ENCODE results near the gene FGFRL1.
"Not testable (repeated sequence)": the region's sequence is repeated elsewhere in the genome, so short reads cannot be mapped to it uniquely, and the experiment has no call there.

FGFRL1 gene

DNA sequence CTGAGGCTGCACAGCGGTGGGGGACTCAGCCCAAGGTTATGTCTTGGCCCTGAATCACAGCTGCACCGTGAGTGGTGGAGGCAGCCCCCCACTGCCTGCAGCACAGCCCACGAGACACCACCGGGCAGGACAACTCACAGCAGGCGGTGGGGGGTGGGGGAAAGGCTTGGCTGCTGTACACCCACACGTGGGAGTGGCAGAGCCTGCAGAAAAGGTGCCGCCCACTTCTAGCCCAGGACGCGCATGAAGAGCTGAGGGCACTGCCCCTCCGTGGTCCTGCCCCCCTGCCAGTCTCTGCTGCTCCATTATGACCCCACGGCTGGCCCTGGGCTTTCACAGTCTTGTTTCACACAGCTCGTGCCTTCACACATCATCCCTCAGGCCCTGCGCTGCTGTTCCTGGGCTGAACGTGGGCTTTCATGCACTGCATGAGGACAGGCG is 40.8 kb downstream of the FGFRL1 start:
- Histone ChIP-seq H3K9me2 (replicated peaks; ENCODE audit: control insufficient read depth, low read length) (no peaks in the 10 kb centered on the region), H3K27ac (ENCODE audit: low read depth, low read length) (no peak overlapping the region), H3K27me3 (ENCODE audit: control insufficient read depth, low read length) (peaks cover 4% of the 10 kb centered on the region; the same call in 1 of the 2 replicates), H3K36me3 (ENCODE audit: control insufficient read depth, low read length) (no peaks in the 10 kb centered on the region), H3K9me3 (ENCODE audit: control insufficient read depth, insufficient read depth, low read length) (no peaks in the 10 kb centered on the region), H4K20me1 (ENCODE audit: control insufficient read depth, insufficient read depth, low read depth, low read length) (no peaks in the 10 kb centered on the region), H3K79me2 (ENCODE audit: control insufficient read depth, low read length) (no peaks in the 10 kb centered on the region), H3K4me1 (ENCODE audit: control insufficient read depth, low read length) (peaks cover 16% of the 10 kb centered on the region), H3K4me3 (ENCODE audit: low read length) (no peak overlapping the region), H3F3A (ENCODE audit: control insufficient read depth, insufficient read depth) (no peaks in the 10 kb centered on the region), H3K4me2 (ENCODE audit: low read length) (no peak overlapping the region)
- TF ChIP-seq EZH2phosphoT487 (IDR thresholded peaks at IDR 0.05; ENCODE audit: borderline replicate concordance, low read length): no peak
- TF ChIP-seq, protein P1, sequence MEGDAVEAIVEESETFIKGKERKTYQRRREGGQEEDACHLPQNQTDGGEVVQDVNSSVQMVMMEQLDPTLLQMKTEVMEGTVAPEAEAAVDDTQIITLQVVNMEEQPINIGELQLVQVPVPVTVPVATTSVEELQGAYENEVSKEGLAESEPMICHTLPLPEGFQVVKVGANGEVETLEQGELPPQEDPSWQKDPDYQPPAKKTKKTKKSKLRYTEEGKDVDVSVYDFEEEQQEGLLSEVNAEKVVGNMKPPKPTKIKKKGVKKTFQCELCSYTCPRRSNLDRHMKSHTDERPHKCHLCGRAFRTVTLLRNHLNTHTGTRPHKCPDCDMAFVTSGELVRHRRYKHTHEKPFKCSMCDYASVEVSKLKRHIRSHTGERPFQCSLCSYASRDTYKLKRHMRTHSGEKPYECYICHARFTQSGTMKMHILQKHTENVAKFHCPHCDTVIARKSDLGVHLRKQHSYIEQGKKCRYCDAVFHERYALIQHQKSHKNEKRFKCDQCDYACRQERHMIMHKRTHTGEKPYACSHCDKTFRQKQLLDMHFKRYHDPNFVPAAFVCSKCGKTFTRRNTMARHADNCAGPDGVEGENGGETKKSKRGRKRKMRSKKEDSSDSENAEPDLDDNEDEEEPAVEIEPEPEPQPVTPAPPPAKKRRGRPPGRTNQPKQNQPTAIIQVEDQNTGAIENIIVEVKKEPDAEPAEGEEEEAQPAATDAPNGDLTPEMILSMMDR (IDR thresholded peaks at IDR 0.05; ENCODE audit: low read depth, low read length, poor library complexity, severe bottlenecking): no peak

DNA sequence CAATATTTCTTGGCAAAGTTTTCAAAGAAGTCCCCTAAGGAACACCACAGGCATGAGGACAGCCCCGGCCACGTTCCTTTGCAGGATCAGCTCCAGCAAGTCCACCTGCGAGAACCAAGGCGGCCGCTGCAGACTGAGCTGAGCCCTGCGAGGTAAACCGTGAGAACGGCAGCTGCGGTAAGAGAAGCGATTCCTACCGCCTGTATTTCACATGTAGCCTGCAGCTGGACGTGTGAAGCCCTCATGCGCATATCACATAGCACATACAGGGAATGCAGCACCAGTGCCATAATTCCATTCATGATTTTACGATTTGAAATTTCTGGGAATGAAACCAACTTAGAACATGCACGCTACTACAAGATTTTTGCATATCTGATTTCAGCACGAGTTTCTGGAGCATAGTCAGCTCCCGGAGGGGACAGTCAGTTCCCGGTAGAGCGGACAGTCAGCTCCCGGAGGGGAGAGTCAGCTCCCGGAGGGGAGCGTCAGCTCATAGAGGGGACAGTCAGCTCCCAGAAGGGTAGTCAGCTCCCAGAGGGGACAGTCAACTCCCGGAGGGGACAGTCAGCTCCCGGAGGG is 41.7 kb downstream of the FGFRL1 start:
- H3K27ac ChIP-seq (ENCODE audit: low read depth, low read length): no peak overlapping the region
- H3K36me3 ChIP-seq (ENCODE audit: control insufficient read depth, low read length): no peaks in the 10 kb centered on the region
- no peaks in the 10 kb centered on the region for H3F3A ChIP-seq (ENCODE audit: control insufficient read depth, insufficient read depth)
- no peak overlapping the region for H3K4me3 ChIP-seq (ENCODE audit: low read length)
- H3K4me2 ChIP-seq (ENCODE audit: low read length): no peak overlapping the region
- no peaks in the 10 kb centered on the region for H4K20me1 ChIP-seq (ENCODE audit: control insufficient read depth, insufficient read depth, low read depth, low read length)
- no peaks in the 10 kb centered on the region for H3K79me2 ChIP-seq (ENCODE audit: control insufficient read depth, low read length)
- H3K9me2 ChIP-seq (replicated peaks; ENCODE audit: control insufficient read depth, low read length): no peaks in the 10 kb centered on the region
- peaks cover 16% of the 10 kb centered on the region for H3K4me1 ChIP-seq (ENCODE audit: control insufficient read depth, low read length)
- TF ChIP-seq, protein P1 (IDR thresholded peaks at IDR 0.05; ENCODE audit: low read depth, low read length, poor library complexity, severe bottlenecking): no peak
- TF ChIP-seq EZH2phosphoT487 (IDR thresholded peaks at IDR 0.05; ENCODE audit: borderline replicate concordance, low read length): no peak
- H3K27me3 ChIP-seq (ENCODE audit: control insufficient read depth, low read length): peaks cover 4% of the 10 kb centered on the region; the same call in 1 of the 2 replicates
- no peaks in the 10 kb centered on the region for H3K9me3 ChIP-seq (ENCODE audit: control insufficient read depth, insufficient read depth, low read length)

DNA sequence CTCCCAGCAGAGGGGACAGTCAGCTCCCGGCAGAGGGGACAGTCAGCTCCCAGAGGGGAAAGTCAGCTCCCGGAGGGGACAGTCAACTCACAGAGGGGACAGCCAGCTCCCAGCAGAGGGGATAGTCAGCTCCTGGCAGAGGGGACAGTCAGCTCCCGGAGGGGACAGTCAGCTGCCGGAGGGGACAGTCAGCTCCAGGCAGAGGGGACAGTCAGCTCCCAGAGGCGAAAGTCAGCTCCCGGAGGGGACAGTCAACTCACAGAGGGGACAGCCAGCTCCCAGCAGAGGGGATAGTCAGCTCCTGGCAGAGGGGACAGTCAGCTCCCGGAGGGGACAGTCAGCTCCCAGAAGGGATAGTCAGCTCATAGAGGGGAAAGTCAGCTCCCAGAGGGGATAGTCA is 42.5 kb downstream of the FGFRL1 start:
- not testable (repeated sequence) for H3K4me3 ChIP-seq (ENCODE audit: low read length); H3F3A ChIP-seq (ENCODE audit: control insufficient read depth, insufficient read depth); H3K36me3 ChIP-seq (ENCODE audit: control insufficient read depth, low read length); H4K20me1 ChIP-seq (ENCODE audit: control insufficient read depth, insufficient read depth, low read depth, low read length); H3K79me2 ChIP-seq (ENCODE audit: control insufficient read depth, low read length); H3K9me2 ChIP-seq (replicated peaks; ENCODE audit: control insufficient read depth, low read length); H3K27me3 ChIP-seq (ENCODE audit: control insufficient read depth, low read length); H3K27ac ChIP-seq (ENCODE audit: low read depth, low read length); H3K9me3 ChIP-seq (ENCODE audit: control insufficient read depth, insufficient read depth, low read length); H3K4me2 ChIP-seq (ENCODE audit: low read length)
- H3K4me1 ChIP-seq (ENCODE audit: control insufficient read depth, low read length): peaks cover 16% of the 10 kb centered on the region

DNA sequence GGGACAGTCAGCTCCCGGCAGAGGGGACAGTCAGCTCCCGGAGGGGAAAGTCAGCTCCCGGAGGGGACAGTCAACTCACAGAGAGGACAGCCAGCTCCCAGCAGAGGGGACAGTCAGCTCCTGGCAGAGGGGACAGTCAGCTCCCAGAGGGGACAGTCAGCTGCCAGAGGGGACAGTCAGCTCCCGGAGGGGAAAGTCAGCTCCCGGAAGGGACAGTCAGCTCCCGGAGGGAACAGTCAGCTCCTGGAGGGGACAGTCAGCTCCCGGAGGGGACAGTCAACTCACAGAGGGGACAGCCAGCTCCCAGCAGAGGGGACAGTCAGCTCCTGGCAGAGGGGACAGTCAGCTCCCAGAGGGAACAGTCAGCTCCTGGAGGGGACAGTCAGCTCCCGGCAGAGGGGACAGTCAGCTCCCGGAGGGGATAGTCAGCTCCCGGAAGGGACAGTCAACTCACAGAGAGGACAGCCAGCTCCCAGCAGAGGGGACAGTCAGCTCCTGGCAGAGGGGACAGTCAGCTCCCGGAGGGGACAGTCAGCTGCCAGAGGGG is 43.3 kb downstream of the FGFRL1 start:
- not testable (repeated sequence) for H3K36me3 ChIP-seq (ENCODE audit: control insufficient read depth, low read length); H3K27ac ChIP-seq (ENCODE audit: low read depth, low read length); H3K27me3 ChIP-seq (ENCODE audit: control insufficient read depth, low read length); H3K9me2 ChIP-seq (replicated peaks; ENCODE audit: control insufficient read depth, low read length); H4K20me1 ChIP-seq (ENCODE audit: control insufficient read depth, insufficient read depth, low read depth, low read length); H3K9me3 ChIP-seq (ENCODE audit: control insufficient read depth, insufficient read depth, low read length); H3F3A ChIP-seq (ENCODE audit: control insufficient read depth, insufficient read depth); H3K79me2 ChIP-seq (ENCODE audit: control insufficient read depth, low read length); H3K4me3 ChIP-seq (ENCODE audit: low read length); H3K4me2 ChIP-seq (ENCODE audit: low read length)
- H3K4me1 ChIP-seq (ENCODE audit: control insufficient read depth, low read length): peaks cover 16% of the 10 kb centered on the region

DNA sequence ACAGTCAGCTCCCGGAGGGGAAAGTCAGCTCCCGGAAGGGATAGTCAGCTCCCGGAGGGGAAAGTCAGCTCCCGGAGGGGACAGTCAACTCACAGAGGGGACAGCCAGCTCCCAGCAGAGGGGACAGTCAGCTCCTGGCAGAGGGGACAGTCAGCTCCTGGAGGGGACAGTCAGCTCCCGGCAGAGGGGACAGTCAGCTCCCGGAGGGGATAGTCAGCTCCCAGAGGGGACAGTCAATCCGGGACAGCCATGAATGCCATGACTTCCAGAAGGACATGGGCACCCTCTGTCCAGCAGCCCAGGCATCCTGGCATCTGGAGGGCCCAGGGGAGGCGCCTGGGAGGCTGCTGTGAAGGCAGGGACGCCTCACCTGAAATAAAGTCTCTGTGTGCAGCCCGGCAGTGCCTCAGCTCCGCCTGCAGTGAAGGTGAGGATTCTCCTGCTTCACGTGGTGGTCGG is 43.8 kb downstream of the FGFRL1 start:
- H3K27ac ChIP-seq (ENCODE audit: low read depth, low read length); H3K27me3 ChIP-seq (ENCODE audit: control insufficient read depth, low read length); H4K20me1 ChIP-seq (ENCODE audit: control insufficient read depth, insufficient read depth, low read depth, low read length); H3K9me3 ChIP-seq (ENCODE audit: control insufficient read depth, insufficient read depth, low read length); H3F3A ChIP-seq (ENCODE audit: control insufficient read depth, insufficient read depth); H3K79me2 ChIP-seq (ENCODE audit: control insufficient read depth, low read length); H3K36me3 ChIP-seq (ENCODE audit: control insufficient read depth, low read length); H3K9me2 ChIP-seq (replicated peaks; ENCODE audit: control insufficient read depth, low read length): not testable (repeated sequence)
- Histone ChIP-seq H3K4me3 (ENCODE audit: low read length) (peak overlapping the region; percentile 61), H3K4me1 (ENCODE audit: control insufficient read depth, low read length) (peaks cover 16% of the 10 kb centered on the region), H3K4me2 (ENCODE audit: low read length) (peak overlapping the region; percentile 75)
